IPS-18c (cell line): ENCODE data around the gene SNRK.

Experiments used
- H3K4me3 ChIP-seq: 2 replicates; pipeline ENCODE4 v1.7.0; 2013; ENCODE audit warnings: low read depth, mild to moderate bottlenecking, low read length, moderate library complexity; ENCODE audit not compliant: insufficient read depth
- H3K9me3 ChIP-seq: one replicate; pipeline ENCODE4 v1.6.1; 2013; ENCODE audit warnings: mild to moderate bottlenecking, low read length, moderate library complexity; ENCODE audit not compliant: control insufficient read depth, insufficient read depth

Gene SNRK

GRCh38 chr3:43262194-43262593 is 24.1 kb upstream of the SNRK start:
- no peak overlapping the region for H3K4me3 ChIP-seq
- H3K9me3 ChIP-seq, result no peaks in the 10 kb centered on the region

GRCh38 chr3:43266451-43266850 is 19.9 kb upstream of the SNRK start:
- Histone ChIP-seq H3K4me3 (no peak overlapping the region), H3K9me3 (no peaks in the 10 kb centered on the region)

GRCh38 chr3:43266995-43267394 is 19.3 kb upstream of the SNRK start:
- Histone ChIP-seq H3K4me3 (no peak overlapping the region), H3K9me3 (no peaks in the 10 kb centered on the region)

GRCh38 chr3:43268636-43269035 is 17.7 kb upstream of the SNRK start:
- Histone ChIP-seq H3K4me3 (no peak overlapping the region), H3K9me3 (no peaks in the 10 kb centered on the region)

GRCh38 chr3:43270078-43270477 is 16.3 kb upstream of the SNRK start:
- H3K4me3 ChIP-seq, result no peak overlapping the region
- H3K9me3 ChIP-seq, result no peaks in the 10 kb centered on the region

DNA sequence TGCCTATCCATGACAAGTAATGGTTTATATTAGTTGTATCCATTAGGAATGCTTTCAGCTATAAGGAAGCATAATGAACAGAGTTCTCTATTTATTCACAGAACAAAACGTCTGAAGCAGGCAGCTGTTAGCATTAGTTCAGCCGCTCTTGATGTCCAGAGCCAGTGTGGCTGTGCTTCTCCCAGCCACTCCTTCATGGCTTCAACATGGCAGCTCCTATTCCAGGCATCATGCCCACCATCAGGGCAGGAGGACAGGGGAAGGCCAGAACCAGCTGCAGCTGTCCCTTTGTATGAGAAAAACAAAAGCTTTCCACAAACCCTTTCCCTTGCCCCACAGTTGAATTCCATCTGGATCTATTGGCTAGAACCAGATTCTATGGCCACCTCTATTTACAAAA is 12.9 kb upstream of the SNRK start:
- Histone ChIP-seq H3K9me3 (no peaks in the 10 kb centered on the region), H3K4me3 (no peak overlapping the region)

DNA sequence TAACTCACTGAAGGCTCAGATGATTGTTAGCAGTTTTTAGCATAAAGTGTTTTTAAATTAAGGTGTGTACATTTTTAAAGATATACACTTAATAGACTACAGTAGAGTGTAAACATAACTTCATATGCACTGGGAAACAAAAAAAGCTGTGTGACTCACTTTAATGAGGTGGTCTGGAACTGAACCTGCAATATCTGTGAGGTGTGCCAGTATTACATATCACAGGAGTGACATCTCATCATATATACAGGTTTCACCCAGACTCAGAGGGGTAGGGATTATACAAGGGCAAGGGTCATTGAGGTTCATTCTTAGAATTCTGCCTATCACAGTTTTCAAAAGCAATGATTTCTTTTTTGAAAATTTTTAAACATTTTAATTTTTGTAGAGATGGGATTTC is 7.3 kb upstream of the SNRK start:
- H3K9me3 ChIP-seq, result no peaks in the 10 kb centered on the region
- no peak overlapping the region for H3K4me3 ChIP-seq

DNA sequence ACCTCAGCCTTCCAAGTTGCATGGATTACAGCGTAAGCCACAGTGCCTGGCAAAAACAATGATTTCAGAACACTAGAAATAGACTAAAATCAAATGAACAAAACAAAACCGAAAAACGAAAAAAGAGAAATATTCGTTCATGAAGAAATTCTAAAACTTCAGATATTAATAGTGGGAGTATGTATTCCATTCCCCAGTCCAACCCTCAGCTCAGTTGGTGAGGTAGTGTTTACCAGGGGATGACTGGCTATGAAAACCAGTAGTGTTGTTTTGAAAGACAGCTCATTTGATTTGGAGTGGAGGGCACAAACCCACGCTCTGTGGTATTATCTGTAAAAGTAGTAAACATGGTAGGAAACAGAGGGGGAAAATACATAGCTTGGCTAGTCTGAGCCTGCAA is 6.8 kb upstream of the SNRK start:
- no peak overlapping the region for H3K4me3 ChIP-seq
- H3K9me3 ChIP-seq, result no peaks in the 10 kb centered on the region

DNA sequence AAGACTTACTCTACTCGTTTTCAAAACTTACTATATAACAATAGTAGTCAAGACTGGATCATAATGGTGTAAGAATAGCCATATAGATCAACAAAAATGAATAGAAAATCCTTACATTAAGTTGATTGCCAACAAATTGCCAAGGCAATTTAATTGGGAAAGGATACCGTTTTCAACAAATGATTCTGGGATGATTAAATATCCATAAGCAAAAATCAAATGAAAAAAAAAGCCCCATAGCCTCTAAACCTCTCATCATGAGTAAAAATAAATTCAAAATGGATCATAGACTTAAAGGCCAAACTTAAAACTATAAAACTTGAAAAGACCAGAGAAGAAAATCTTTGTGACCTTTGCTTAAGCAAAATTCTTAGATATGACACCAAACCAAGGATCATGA is 5.3 kb upstream of the SNRK start:
- H3K9me3 ChIP-seq, result no peaks in the 10 kb centered on the region
- H3K4me3 ChIP-seq, result no peak overlapping the region

- H3K9me3 ChIP-seq, result no peaks in the 10 kb centered on the region
- H3K4me3 ChIP-seq, result no peak overlapping the region
Observed at GRCh38 chr3:43284171-43284570, 2.2 kb upstream of the SNRK start.

GRCh38 chr3:43285644-43286043 is 696 bp upstream of the SNRK start:
- peak overlapping the region; percentile 32 for H3K4me3 ChIP-seq
- H3K9me3 ChIP-seq, result no peaks in the 10 kb centered on the region

DNA sequence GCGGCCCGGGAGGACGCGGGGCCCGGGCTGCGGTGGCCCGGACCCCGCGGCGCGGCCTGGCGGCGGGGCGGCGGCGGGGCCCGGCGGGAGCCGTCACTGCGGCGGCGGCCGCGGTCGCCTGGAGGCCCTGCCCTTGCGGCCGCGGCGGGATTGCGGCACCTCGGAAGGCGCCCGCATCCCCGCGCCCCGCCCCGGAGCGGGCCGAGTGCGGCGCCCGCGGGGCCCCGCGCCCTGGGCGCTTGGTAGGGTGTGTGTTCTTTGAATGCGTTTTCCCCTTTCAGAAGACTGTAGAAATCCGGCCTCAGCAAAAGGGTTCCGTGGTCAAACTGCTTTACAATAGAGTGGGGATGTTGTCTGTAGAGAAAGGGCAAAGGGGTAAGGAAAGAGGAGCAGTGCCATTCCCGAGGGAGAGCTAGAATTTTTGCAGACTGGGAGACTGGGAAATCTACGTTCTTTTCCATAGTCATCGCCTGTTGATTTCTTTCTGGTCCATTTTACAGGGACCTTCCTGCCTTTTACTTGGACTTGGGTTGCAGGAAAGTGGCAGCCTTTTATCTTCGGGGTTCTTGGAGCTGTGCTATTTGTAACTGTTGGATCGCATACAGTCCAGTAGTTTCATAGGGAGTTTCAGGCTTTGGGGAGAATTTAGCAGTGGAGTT is 630 bp downstream of the SNRK start:
- H3K9me3 ChIP-seq, result no peaks in the 10 kb centered on the region
- peak overlapping the region; percentile 75 for H3K4me3 ChIP-seq

- H3K4me3 ChIP-seq, result peak overlapping the region; percentile 75; the same call in 1 of the 2 replicates
Observed at GRCh38 chr3:43287500-43287873, 1.1 kb downstream of the SNRK start.

GRCh38 chr3:43288366-43288765 is 2.0 kb downstream of the SNRK start:
- Histone ChIP-seq H3K9me3 (no peaks in the 10 kb centered on the region), H3K4me3 (no peak overlapping the region)

More at GRCh38 chr3:43287500-43287873, 1.1 kb downstream of the SNRK start:
- H3K9me3 ChIP-seq, result no peaks in the 10 kb centered on the region

- Histone ChIP-seq H3K9me3 (no peaks in the 10 kb centered on the region), H3K4me3 (no peak overlapping the region)
Observed at GRCh38 chr3:43288850-43289249, 2.5 kb downstream of the SNRK start.

- no peak overlapping the region for H3K4me3 ChIP-seq
- H3K9me3 ChIP-seq, result no peaks in the 10 kb centered on the region
Observed at GRCh38 chr3:43289401-43289800, 3.1 kb downstream of the SNRK start.

DNA sequence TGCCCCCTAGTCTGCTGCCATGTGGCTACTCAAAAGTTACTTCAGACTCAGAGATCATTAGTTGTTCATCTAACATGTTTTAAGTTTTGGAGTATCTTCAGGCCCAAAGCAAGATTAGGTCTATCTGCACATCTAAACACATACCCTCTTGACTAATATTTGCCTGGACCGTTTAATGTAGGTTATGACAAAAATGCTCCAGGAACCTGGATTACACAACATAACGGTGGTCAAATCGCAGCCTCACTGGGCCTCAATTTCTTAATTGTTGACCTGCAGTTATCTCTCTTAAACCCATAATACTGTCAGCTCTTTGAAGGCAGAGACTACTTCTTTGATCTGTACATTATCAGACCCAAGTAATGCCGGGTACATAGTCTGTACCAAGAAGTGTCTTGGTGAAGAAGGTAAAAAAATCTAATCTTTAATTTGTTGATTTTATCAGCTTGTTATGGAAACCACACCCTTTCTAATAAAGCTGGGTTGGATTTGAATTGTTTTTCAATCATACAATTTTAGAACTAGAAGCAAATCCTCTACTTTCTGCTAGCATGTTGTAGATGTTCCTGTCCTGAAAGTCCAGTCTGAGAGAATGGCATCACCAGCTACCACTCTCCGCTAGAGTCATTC is 3.6 kb downstream of the SNRK start:
- Histone ChIP-seq H3K9me3 (no peaks in the 10 kb centered on the region), H3K4me3 (no peak overlapping the region)

DNA sequence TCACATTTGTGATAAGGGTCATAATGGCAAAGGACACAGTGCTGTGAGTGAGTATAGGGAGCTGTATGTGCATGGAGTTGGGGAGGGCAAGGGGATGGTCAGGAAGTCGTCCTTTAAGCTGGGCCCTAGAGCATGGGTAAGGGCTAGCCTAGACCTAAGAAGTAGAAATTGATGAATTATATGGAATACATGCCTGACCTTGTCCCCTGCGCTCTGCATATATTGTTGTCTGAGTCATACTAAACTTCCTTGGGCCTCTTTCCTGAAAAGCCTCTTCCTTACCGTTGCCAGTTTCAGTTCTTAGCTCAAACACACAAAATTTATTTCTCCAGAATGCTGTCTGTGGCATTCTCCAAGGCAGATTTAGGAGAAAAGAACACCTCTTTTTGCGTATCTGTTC is 4.6 kb downstream of the SNRK start:
- Histone ChIP-seq H3K4me3 (no peak overlapping the region), H3K9me3 (no peaks in the 10 kb centered on the region)

- Histone ChIP-seq H3K4me3 (no peak overlapping the region), H3K9me3 (no peaks in the 10 kb centered on the region)
Observed at GRCh38 chr3:43291546-43291945, 5.2 kb downstream of the SNRK start.
